Pancreas (tissue), 10 donors: ENCODE data around the gene RYR1. TPM values are rescaled to one million over a fixed set of nuclear protein-coding genes. Genes with fewer than 3 reads are reported as not detected.

Experiments used
- ATAC-seq, 4 donors: fragments of 200-7000 bp; cut with Tn5 transposase; one replicate each; pipeline versions ENCODE4 v1.8.0 to v1.9.1; 2020; ENCODE audit warnings: mild to moderate bottlenecking in 4 of 4, moderate library complexity in 4 of 4
- DNase-seq, 6 donors: peaks; one replicate each; pipeline ENCODE4 v3.0.0-alpha.2; 2020
- FAIRE-seq: peaks from 2 replicates; lab custom pipeline; 2012; peaks lifted over from hg19 to GRCh38; lab: Jason Lieb, UNC
- H3K27ac ChIP-seq, 4 donors: fragments of 200-600 bp; sonication (generic); 1 replicate in 3 of 4; 2 replicates in 1 of 4; pipeline versions ENCODE4 v1.5.0 to v1.8.0; 2020
- H3K27me3 ChIP-seq, 4 donors: fragments of 200-600 bp; one replicate each; pipeline ENCODE4 v1.8.0; 2021
- H3K36me3 ChIP-seq, 3 donors: fragments of 200-600 bp; sonication (generic) in 1 of 3; one replicate each; pipeline versions ENCODE4 v1.5.0 to v1.8.0; 2020 to 2021
- H3K4me1 ChIP-seq, 3 donors: fragments of 200-600 bp; one replicate each; pipeline ENCODE4 v1.8.0; 2021
- H3K4me3 ChIP-seq, 4 donors: fragments of 200-600 bp; sonication (generic) in 2 of 4; one replicate each; pipeline versions ENCODE4 v1.5.0 to v1.8.0; 2020 to 2021
- H3K9me3 ChIP-seq, 4 donors: fragments of 200-600 bp; one replicate each; pipeline ENCODE4 v1.8.0; 2021
- WGBS, 2 donors: extraction: QIAGEN DNeasy Blood & Tissue Kit; methylation state at CpG; one replicate each; pipeline ENCODE4 v1.1.7; 2013; 5-methylcytosine and 5-hydroxymethylcytosine counted together
- intact Hi-C, 3 donors: fragments of 100-400 bp; cut with DNase I; formaldehyde crosslinking; loops; one replicate each; pipeline versions ENCODE4 v1.11.1 to v1.14.2; 2022
- polyA plus RNA-seq, 2 donors: library from polyadenylated mRNA; stranded (reverse); fragments of 200-250 nt; gene quantifications; one replicate each; pipeline ENCODE4 v1.2.3, GENCODE V29; 2013
- total RNA-seq, 6 donors: library from RNA; stranded (reverse); fragmentation: NEBNext Ultra II Directional in 4 of 6; extraction: Animal tissue kit (Norgen Biotek cat#: 25700) in 4 of 6; gene quantifications; one replicate each; pipeline versions ENCODE4 v1.2.1 to v1.2.4, GENCODE V29; 2021 to 2023
- TF ChIP-seq, protein P1 (sequence below), 4 donors: fragments of 200-600 bp; sonication (generic) in 3 of 4; IDR thresholded peaks; one replicate each; pipeline versions ENCODE4 v1.5.0 to v1.8.0; 2021; ENCODE audit warnings: antibody characterized with exemption in 4 of 4
- donor health status: healthy with polysubstance abuse.
- donor health status: DM: no; HTN: no; CAD: no; lungs with moderate emphysema.
- donor health status: DM: no; HTN: no; CAD: no.
- donor health status: control.
- donor health status: control.
- donor health status: Bipolar disorder and iron deficiency.
- donor health status: DM: yes; HTN: yes; CAD: no.
- donor health status: DM: no; HTN: no; CAD: no.
- donor health status: DM: no; HTN: no; CAD: no.
- donor health status: DM: yes; HTN: yes; CAD: no.

The RYR1 gene
- total and polyA plus RNA-seq, 8 donors, result 0.19 to 1.4 (median 0.57) TPM

DNA sequence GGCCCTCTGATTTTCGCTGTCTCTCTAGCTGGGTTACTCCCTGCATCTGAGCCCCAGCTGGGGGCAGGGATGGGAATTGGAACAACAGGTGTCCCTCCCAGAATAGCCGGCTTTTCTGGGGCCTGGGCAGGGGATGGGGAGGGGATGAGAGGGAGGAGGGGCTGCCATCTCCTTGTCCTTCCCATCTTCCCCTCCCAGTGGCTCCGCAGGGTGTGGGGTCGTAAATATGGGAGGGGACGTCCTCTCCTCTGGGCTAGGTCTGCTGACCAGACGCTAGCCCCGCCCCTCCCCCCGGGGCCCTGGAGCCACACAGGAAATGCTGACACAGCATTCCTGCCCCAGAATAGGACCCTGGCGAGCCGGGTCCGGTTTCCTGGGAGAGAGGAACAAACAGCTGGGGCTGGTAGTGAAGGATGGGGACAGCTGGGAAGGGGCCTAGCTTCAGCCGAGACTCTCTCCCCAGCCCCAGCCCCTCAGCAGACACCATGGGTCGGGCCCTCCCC, 1.1 kb downstream of the RYR1 start:
- H3K36me3 ChIP-seq, result no peaks in the 10 kb centered on the region
- H3K9me3 ChIP-seq, result no peaks in the 10 kb centered on the region
- intact Hi-C loops, result no loop called here
- H3K27me3 ChIP-seq, result no peaks in the 10 kb centered on the region
- H3K4me3 ChIP-seq, result no peak overlapping the region
- H3K27ac ChIP-seq, result no peak overlapping the region
- ATAC-seq, result peak in 2 of 4 donors; percentile 34 to 51
- TF ChIP-seq, protein P1, sequence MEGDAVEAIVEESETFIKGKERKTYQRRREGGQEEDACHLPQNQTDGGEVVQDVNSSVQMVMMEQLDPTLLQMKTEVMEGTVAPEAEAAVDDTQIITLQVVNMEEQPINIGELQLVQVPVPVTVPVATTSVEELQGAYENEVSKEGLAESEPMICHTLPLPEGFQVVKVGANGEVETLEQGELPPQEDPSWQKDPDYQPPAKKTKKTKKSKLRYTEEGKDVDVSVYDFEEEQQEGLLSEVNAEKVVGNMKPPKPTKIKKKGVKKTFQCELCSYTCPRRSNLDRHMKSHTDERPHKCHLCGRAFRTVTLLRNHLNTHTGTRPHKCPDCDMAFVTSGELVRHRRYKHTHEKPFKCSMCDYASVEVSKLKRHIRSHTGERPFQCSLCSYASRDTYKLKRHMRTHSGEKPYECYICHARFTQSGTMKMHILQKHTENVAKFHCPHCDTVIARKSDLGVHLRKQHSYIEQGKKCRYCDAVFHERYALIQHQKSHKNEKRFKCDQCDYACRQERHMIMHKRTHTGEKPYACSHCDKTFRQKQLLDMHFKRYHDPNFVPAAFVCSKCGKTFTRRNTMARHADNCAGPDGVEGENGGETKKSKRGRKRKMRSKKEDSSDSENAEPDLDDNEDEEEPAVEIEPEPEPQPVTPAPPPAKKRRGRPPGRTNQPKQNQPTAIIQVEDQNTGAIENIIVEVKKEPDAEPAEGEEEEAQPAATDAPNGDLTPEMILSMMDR (IDR thresholded peaks at IDR 0.05), result no peak
- DNase-seq, result peak in 1 of 6 donors; percentile 34
- no peak for FAIRE-seq
- no peaks in the 10 kb centered on the region for H3K4me1 ChIP-seq
- 13 to 14% methylated on average over 13 of the region's 13 CpGs for WGBS, 2 donors

DNA sequence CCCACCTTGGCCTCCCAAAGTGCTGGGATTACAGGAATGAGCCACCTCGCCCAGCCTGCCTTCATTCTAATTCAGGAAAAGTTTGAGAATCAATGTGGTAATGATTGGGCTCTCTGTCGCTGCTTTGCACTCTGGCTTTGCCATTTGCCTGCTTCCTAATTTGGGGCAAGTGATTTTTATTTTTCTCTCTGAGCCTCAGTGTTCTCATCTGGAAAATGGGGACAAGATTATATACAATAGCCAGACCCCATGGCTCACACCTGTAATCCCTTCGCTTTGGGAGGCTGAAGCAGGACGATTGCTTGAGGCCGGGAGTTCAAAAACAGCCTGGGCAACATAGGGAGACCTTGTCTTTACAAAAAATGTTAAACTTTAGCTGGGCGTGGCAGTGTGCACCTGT, 3.8 kb downstream of the RYR1 start:
- Histone ChIP-seq H3K27ac (no peak overlapping the region), H3K27me3 (no peaks in the 10 kb centered on the region), H3K4me1 (no peaks in the 10 kb centered on the region), H3K9me3 (no peaks in the 10 kb centered on the region), H3K4me3 (no peak overlapping the region), H3K36me3 (no peaks in the 10 kb centered on the region)
- intact Hi-C loops, result no loop called here
- no peak for ATAC-seq
- DNase-seq, result no peak
- 78 to 81% methylated on average over 6 of the region's 6 CpGs for WGBS, 2 donors
- no peak for FAIRE-seq
- TF ChIP-seq, protein P1 (IDR thresholded peaks at IDR 0.05), result no peak

DNA sequence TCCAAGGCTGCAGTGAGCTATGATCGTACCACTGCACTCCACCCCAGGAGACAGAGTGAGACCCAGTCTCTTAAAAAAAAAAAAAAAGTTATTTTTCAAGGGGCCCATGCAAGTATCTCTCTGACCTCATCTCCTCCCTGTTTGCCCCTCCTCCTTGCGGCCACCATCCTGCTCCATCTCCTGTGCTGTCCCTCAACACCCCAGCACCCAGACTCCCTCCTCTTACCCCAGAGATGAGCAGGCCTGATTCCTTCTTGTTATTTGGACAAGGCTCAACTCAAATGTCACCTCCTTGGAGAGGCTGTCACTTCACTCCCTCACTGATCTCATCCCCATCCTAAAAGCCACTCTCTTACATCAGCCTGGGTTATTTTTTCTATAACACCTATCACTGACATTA, 4.4 kb downstream of the RYR1 start:
- Histone ChIP-seq H3K4me1 (no peaks in the 10 kb centered on the region), H3K27ac (no peak overlapping the region), H3K9me3 (no peaks in the 10 kb centered on the region), H3K27me3 (no peaks in the 10 kb centered on the region), H3K36me3 (no peaks in the 10 kb centered on the region), H3K4me3 (no peak overlapping the region)
- TF ChIP-seq, protein P1 (IDR thresholded peaks at IDR 0.05), result no peak
- no peak for DNase-seq
- FAIRE-seq, result no peak
- ATAC-seq, result no peak
- WGBS, 2 donors, result 67 to 85% methylated on average over 2 of the region's 2 CpGs
- intact Hi-C loops, result no loop called here

DNA sequence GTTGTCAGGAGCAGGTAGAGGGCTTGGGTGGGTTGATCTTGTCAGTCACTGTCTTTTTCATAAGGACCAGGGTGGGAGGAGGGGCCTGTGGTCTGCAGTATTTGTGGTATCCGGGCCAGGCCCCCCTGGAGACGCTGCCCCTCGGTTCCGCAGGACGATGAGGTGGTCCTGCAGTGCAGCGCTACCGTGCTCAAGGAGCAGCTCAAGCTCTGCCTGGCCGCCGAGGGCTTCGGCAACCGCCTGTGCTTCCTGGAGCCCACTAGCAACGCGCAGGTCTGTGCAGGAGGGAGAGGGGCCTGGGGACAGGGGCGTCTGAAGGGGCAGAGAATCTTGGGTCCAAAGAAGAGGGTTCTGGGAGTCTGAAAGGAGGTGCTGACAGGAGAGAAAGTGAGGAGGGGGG, 7.1 kb downstream of the RYR1 start:
- Histone ChIP-seq H3K36me3 (no peaks in the 10 kb centered on the region), H3K4me1 (no peaks in the 10 kb centered on the region), H3K27me3 (no peaks in the 10 kb centered on the region), H3K9me3 (no peaks in the 10 kb centered on the region), H3K27ac (no peak overlapping the region), H3K4me3 (no peak overlapping the region)
- 64 to 65% methylated on average over 14 of the region's 14 CpGs for WGBS, 2 donors
- intact Hi-C loops, result no loop called here
- TF ChIP-seq, protein P1 (IDR thresholded peaks at IDR 0.05), result no peak
- no peak for FAIRE-seq
- no peak for ATAC-seq
- DNase-seq, result no peak

DNA sequence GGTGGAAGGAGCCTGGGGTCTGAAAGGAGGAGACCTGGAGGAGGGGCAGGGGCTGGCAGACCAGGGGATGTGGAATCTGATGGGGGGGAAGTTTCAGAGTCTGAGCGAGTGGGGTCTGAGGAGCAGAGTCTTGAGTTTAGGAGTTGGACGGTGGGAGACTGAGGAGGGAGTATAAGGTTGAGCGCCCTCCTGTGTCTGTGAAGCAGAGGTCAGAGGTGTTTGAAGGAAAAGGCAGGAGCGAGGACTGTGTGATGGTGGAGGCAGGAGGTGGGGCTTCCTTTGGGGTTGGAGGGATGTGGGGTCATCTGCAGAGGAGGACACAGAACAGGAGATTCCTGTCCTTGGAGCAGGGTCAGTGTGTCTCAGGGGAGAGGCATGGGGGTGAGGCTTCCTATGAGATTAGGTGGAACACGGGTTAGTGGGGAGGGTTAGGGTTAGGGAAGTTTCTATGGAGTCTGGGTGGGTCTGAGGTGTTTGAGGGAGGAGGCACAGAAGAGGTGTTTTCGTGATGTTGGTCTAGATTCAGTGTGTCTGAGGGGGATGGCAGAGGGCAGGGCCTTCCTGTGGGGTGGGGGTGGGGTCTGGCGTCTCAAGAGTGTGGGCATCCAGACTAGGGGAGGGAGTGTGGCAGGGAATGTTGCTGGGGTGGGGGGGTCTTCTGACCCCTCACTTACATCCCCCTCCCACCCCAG, 8.3 kb downstream of the RYR1 start:
- no peaks in the 10 kb centered on the region for H3K27me3 ChIP-seq
- 41 to 44% methylated on average over 6 to 7 of the region's 7 CpGs for WGBS, 2 donors
- H3K36me3 ChIP-seq, result no peaks in the 10 kb centered on the region
- no peak overlapping the region for H3K4me3 ChIP-seq
- TF ChIP-seq, protein P1 (IDR thresholded peaks at IDR 0.05), result no peak
- H3K4me1 ChIP-seq, result no peaks in the 10 kb centered on the region
- DNase-seq (no peak), FAIRE-seq (no peak), ATAC-seq (no peak)
- no peaks in the 10 kb centered on the region for H3K9me3 ChIP-seq
- no peak overlapping the region for H3K27ac ChIP-seq
- intact Hi-C loops, result no loop called here
